Fibroblast of the aortic adventitia (primary cell): ENCODE measurements around the gene STX2. TPM values are rescaled to one million over a fixed set of nuclear protein-coding genes. Genes with fewer than 3 reads are reported as not detected.

Experiments used
- DNase-seq: peaks from one replicate; pipeline ENCODE4 v3.0.0-alpha.2; 2010; ENCODE audit warnings: low read depth
- H3K4me3 ChIP-seq: 2 replicates; pipeline ENCODE4 v1.5.1; 2011; ENCODE audit warnings: low read depth, mild to moderate bottlenecking, control low read depth, low read length, moderate library complexity
- CTCF ChIP-seq: IDR thresholded peaks from 2 replicates; pipeline ENCODE4 v1.5.1; 2011; ENCODE audit warnings: mild to moderate bottlenecking, low read length, control low read depth, inconsistent platforms; ENCODE audit not compliant: insufficient read depth
- total RNA-seq: library from RNA; depleted of rRNA; stranded (reverse); fragments of >200 nt; gene quantifications from 2 replicates; pipeline ENCODE4 v1.2.3, GENCODE V29; 2012; ENCODE audit warnings: low replicate concordance

The STX2 gene
- total RNA-seq, 1 donor, result 48.1 TPM

- no peak overlapping the region for H3K4me3 ChIP-seq
- TF ChIP-seq CTCF, result no peak
- DNase-seq, result no peak
Observed at GRCh38 chr12:130813949-130814348, 25.1 kb downstream of the STX2 start.

- no peak for TF ChIP-seq CTCF
- H3K4me3 ChIP-seq, result no peak overlapping the region
- no peak for DNase-seq
Observed at GRCh38 chr12:130813436-130813835, 25.6 kb downstream of the STX2 start.

GRCh38 chr12:130809791-130810190 is 29.3 kb downstream of the STX2 start:
- TF ChIP-seq CTCF, result no peak
- no peak overlapping the region for H3K4me3 ChIP-seq
- DNase-seq, result no peak

- TF ChIP-seq CTCF, result no peak
- DNase-seq, result no peak
- no peak overlapping the region for H3K4me3 ChIP-seq
Observed at GRCh38 chr12:130807309-130807708, 31.7 kb downstream of the STX2 start.

GRCh38 chr12:130806574-130806973 is 32.5 kb downstream of the STX2 start:
- H3K4me3 ChIP-seq, result no peak overlapping the region
- DNase-seq, result no peak
- no peak for TF ChIP-seq CTCF

- TF ChIP-seq CTCF, result no peak
- no peak for DNase-seq
- no peak overlapping the region for H3K4me3 ChIP-seq
Observed at GRCh38 chr12:130805635-130806034, 33.4 kb downstream of the STX2 start.

- DNase-seq, result no peak
- TF ChIP-seq CTCF, result no peak
- no peak overlapping the region for H3K4me3 ChIP-seq
Observed at GRCh38 chr12:130804216-130804615, 34.8 kb downstream of the STX2 start.
